C4-2B (cell line): ENCODE measurements around the gene KMT2B.

Experiments
- CTCF ChIP-seq: fragments of 450-650 bp; conservative IDR thresholded peaks from 2 replicates; pipeline ENCODE4 v1.5.1; 2017; ENCODE audit warnings: mild to moderate bottlenecking
- ZFX ChIP-seq: fragments of 450-650 bp; IDR thresholded peaks from 2 replicates; pipeline ENCODE4 v1.6.1; 2017

DNA sequence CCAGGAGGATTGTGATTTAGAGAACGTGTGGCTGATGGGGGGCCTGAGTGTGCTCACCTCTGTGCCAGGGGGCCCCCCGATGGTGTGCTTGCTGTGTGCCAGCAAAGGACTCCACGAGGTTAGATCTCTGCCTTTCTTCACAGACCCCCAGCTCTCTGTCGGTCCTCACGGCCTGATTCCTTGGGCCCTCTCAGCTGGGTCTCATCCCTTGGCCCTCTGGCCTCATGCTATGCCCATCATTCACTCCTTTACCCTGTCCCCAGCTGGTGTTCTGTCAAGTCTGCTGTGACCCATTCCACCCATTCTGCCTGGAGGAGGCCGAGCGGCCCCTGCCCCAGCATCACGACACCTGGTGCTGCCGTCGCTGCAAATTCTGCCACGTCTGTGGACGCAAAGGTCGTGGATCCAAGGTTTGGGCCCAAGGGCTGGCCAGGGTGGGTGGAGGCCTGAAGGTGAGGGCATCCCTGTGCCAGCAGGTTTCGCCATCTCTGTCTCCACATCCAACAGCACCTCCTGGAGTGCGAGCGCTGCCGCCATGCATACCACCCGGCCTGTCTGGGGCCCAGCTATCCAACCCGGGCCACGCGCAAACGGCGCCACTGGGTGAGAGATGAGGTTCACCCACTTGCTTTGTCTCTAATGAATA lies 7.5 kb downstream of the KMT2B start:
- no peak for TF ChIP-seq CTCF
- TF ChIP-seq ZFX: no peak
